Common myeloid progenitor, CD34-positive (primary cell): ENCODE results near the gene CHPF.

Experiments
- CTCF ChIA-PET: fragments of 350-600 bp; sonication (Branson Sonifier 250); formaldehyde crosslinking; loops from one replicate; lab custom pipeline; 2021; ENCODE audit warnings: antibody characterized with exemption; lab: Charles Lee
- POLR2A ChIA-PET: fragments of 350-600 bp; sonication (Branson Sonifier 250); formaldehyde crosslinking; loops from one replicate; lab custom pipeline; 2021; ENCODE audit warnings: antibody characterized with exemption; lab: Charles Lee
- DNase-seq, 3 donors: peaks; one replicate each; pipeline versions ENCODE4 v3.0.0 to v3.0.0-alpha.2; 2013
- H3K27ac ChIP-seq, 2 experiments: 1 replicate in 1 of 2; 2 replicates in 1 of 2; pipeline ENCODE4 v1.7.0; 2013; ENCODE audit warnings: inconsistent platforms in 2 of 2, low read length in 2 of 2, mild to moderate bottlenecking in 2 of 2, low read depth in 1 of 2, moderate library complexity in 1 of 2; ENCODE audit not compliant: severe bottlenecking in 2 of 2, insufficient read depth in 1 of 2, poor library complexity in 1 of 2
- H3K27me3 ChIP-seq, 5 experiments: replicated peaks in 2 of 5; 1 replicate in 3 of 5; 2 replicates in 2 of 5; pipeline versions ENCODE4 v1.6.1 to v1.7.0; 2013; ENCODE audit warnings: low read length in 4 of 5, mild to moderate bottlenecking in 2 of 5, moderate library complexity in 2 of 5, inconsistent platforms in 1 of 5; ENCODE audit not compliant: insufficient read depth in 5 of 5, control insufficient read depth in 4 of 5
- H3K36me3 ChIP-seq, 4 experiments: 1 replicate in 2 of 4; 2 replicates in 2 of 4; pipeline versions ENCODE4 v1.6.1 to v1.7.0; 2013; ENCODE audit warnings: low read length in 3 of 4, control low read depth in 1 of 4, mild to moderate bottlenecking in 1 of 4; ENCODE audit not compliant: control insufficient read depth in 4 of 4, insufficient read depth in 4 of 4
- H3K4me1 ChIP-seq, 4 experiments: 1 replicate in 3 of 4; 2 replicates in 1 of 4; pipeline versions ENCODE4 v1.6.1 to v1.7.1; 2013; ENCODE audit warnings: low read length in 3 of 4, mild to moderate bottlenecking in 3 of 4, control low read depth in 1 of 4, inconsistent platforms in 1 of 4, moderate library complexity in 1 of 4; ENCODE audit not compliant: control insufficient read depth in 4 of 4, insufficient read depth in 4 of 4; ENCODE audit errors: control extremely low read depth in 1 of 4
- H3K4me3 ChIP-seq, 7 experiments: 1 replicate in 4 of 7; 2 replicates in 3 of 7; pipeline versions ENCODE4 v1.5.1 to v1.7.0; 2013; ENCODE audit warnings: mild to moderate bottlenecking in 7 of 7, low read length in 6 of 7, moderate library complexity in 6 of 7, inconsistent platforms in 2 of 7, low read depth in 2 of 7, control low read depth in 1 of 7; ENCODE audit not compliant: insufficient read depth in 4 of 7, control insufficient read depth in 1 of 7; ENCODE audit errors: extremely low read depth in 1 of 7
- H3K9me3 ChIP-seq, 5 experiments: 1 replicate in 4 of 5; 2 replicates in 1 of 5; pipeline versions ENCODE4 v1.6.1 to v1.7.1; 2013; ENCODE audit warnings: low read length in 4 of 5, mild to moderate bottlenecking in 2 of 5, inconsistent platforms in 1 of 5, low read depth in 1 of 5, moderate library complexity in 1 of 5; ENCODE audit not compliant: control insufficient read depth in 4 of 5, insufficient read depth in 2 of 5; ENCODE audit errors: control extremely low read depth in 1 of 5
- WGBS: methylation state at CpG from one replicate; pipeline ENCODE4 v1.1.5; 2013; ENCODE audit not compliant: insufficient coverage; 5-methylcytosine and 5-hydroxymethylcytosine counted together

CHPF gene

GRCh38 chr2:219552382-219553167, 9.0 kb upstream of the CHPF start:
- CTCF ChIA-PET: interaction anchor here (0.5 to 7.1 kb wide), 9 partner anchors 9 to 90 kb away, joined by 3 to 46 read pairs (median 3); partner anchors contain the start of genes CHPF, OBSL1, STK11IP and TMEM198
- POLR2A ChIA-PET: interaction anchor here (0.7 to 1.2 kb wide), 2 partner anchors 9 to 18 kb away, joined by 3 to 4 read pairs; partner anchors contain the start of genes CHPF, OBSL1 and TMEM198
- H3K36me3 ChIP-seq: peaks cover 0 to 4% (median 2%) of the 10 kb centered on the region in 4 experiments
- no peaks in the 10 kb centered on the region for H3K9me3 ChIP-seq
- H3K27ac ChIP-seq: no peak overlapping the region
- H3K4me3 ChIP-seq: peak overlapping the region; percentile 43 to 77 (median 63)
- 1% methylated on average over 64 of the region's 99 CpGs for WGBS
- H3K4me1 ChIP-seq: peaks cover 0 to 20% (median 16%) of the 10 kb centered on the region in 4 experiments
- DNase-seq: peak; percentile 73 to 91 (median 85)
- peaks cover 3 to 34% (median 16%) of the 10 kb centered on the region in 5 experiments for H3K27me3 ChIP-seq

- CTCF ChIA-PET: interaction anchor here (0.7 to 7.1 kb wide), 7 partner anchors 10 to 91 kb away, joined by 3 to 46 read pairs (median 6); partner anchors contain the start of genes CHPF, STK11IP and TMEM198
- WGBS: 8% methylated on average over 37 of the region's 54 CpGs
- peaks cover 0 to 4% (median under 1%) of the 10 kb centered on the region in 4 experiments for H3K36me3 ChIP-seq
These were observed 8.1 kb upstream of the CHPF start for GRCh38 chr2:219551441-219552381.

DNA sequence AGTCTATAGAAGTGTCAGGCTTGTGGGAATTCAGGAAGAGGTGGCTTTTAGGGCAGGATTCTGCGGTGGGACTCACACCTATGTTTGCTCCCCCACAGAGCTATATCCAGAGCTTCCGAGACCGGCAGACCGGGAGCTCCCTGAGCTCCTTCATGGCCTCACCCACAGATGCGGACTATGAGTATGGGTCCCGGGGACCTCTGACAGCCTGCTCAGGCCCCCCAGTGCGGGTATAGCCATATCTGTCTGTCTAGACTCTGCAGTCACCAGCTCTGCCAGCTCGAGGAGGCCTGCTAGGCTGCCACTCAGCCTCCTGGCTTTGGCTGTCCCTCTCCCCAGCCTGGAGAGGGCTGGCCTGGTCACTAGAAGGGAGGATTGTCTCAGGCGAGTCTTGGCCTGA, 6.0 kb upstream of the CHPF start:
- no peak overlapping the region for H3K27ac ChIP-seq
- no peak overlapping the region for H3K4me3 ChIP-seq
- H3K27me3 ChIP-seq: peaks cover 3 to 53% (median 25%) of the 10 kb centered on the region in 5 experiments
- no peak for DNase-seq
- H3K36me3 ChIP-seq: no peaks in the 10 kb centered on the region
- 96% methylated on average over 8 of the region's 9 CpGs for WGBS
- POLR2A ChIA-PET: no interaction called here
- no peaks in the 10 kb centered on the region for H3K9me3 ChIP-seq
- H3K4me1 ChIP-seq: peaks cover 0 to 20% (median 17%) of the 10 kb centered on the region in 4 experiments
- CTCF ChIA-PET: interaction anchor here (0.6 to 7.1 kb wide), 5 partner anchors 8 to 66 kb away, joined by 3 to 46 read pairs (median 4); partner anchors contain the start of gene STK11IP

More at GRCh38 chr2:219551441-219552381, 8.1 kb upstream of the CHPF start:
- Histone ChIP-seq H3K4me1 (peaks cover 0 to 20% (median 16%) of the 10 kb centered on the region in 4 experiments), H3K4me3 (peak overlapping the region; percentile 0 to 77 (median 63)), H3K9me3 (no peaks in the 10 kb centered on the region), H3K27ac (no peak overlapping the region), H3K27me3 (peaks cover 3 to 36% (median 16%) of the 10 kb centered on the region in 5 experiments)
- DNase-seq: peak in 1 of 3 donors; percentile 22
- POLR2A ChIA-PET: interaction anchor here (1.2 kb wide), 1 partner anchor 8 kb away, joined by 4 read pairs; the partner anchor contains the start of genes CHPF and TMEM198

DNA sequence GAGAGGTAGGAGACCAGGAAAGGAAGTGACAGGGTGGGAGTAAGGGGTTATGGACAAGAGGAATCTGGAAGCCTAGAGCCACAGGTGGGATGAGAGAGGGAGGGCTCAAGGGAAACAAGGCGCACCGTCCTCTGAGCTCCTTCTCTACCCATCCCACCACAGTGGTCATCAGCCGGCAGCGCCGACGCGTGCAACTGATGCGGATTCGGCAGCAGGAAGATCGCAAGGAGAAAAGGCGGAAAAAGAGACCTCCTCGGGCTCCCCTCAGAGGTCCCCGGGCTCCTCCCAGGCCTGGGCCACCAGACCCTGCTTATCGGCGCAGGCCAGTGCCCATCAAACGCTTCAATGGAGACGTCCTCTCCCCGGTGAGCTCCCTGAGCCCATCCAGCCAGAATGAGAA, 5.4 kb upstream of the CHPF start:
- peaks cover 0 to 26% (median 21%) of the 10 kb centered on the region in 4 experiments for H3K4me1 ChIP-seq
- no peak for DNase-seq
- no peaks in the 10 kb centered on the region for H3K36me3 ChIP-seq
- POLR2A ChIA-PET: no interaction called here
- H3K4me3 ChIP-seq: no peak overlapping the region
- peaks cover 3 to 59% (median 31%) of the 10 kb centered on the region in 5 experiments for H3K27me3 ChIP-seq
- H3K27ac ChIP-seq: no peak overlapping the region
- CTCF ChIA-PET: interaction anchor here (1.0 to 7.1 kb wide), 7 partner anchors 8 to 94 kb away, joined by 3 to 46 read pairs (median 5); partner anchors contain the start of gene STK11IP
- H3K9me3 ChIP-seq: no peaks in the 10 kb centered on the region
- 99% methylated on average over 14 of the region's 18 CpGs for WGBS

DNA sequence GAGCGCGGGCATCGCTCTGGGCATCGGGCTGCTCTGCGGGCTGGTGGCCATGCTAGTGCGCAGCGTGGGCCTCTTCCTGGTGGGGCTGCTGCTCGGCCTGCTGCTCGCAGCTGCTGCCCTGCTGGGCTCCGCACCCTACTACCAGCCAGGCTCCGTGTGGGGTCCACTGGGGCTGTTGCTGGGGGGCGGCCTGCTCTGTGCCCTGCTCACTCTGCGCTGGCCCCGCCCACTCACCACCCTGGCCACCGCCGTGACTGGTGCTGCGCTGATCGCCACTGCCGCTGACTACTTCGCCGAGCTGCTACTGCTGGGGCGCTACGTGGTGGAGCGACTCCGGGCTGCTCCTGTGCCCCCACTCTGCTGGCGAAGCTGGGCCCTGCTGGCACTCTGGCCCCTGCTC, 4.0 kb upstream of the CHPF start:
- H3K27ac ChIP-seq: no peak overlapping the region
- DNase-seq: no peak
- CTCF ChIA-PET: interaction anchor here (1.6 to 7.1 kb wide), 3 partner anchors 14 to 95 kb away, joined by 5 to 46 read pairs (median 8); no protein-coding TSS in a partner anchor

DNA sequence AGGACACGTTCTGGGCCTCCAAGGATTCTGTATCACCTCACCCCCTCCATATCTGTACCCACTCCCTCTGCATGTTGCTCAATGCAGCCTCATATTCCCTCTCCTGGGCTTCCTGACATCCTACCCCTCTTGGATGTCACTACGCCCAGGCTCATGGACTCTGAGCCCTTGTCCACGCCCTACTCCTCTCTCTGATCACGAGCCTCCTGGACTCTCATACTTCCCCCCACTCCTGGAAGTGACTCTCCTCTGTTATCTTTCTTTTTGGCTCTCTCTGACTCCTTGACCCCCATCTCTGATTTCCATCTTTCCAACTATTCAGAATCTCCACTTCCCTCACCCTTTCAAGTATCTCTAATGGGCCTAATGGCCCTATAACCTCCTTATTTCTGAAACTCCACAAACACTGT, 2.3 kb upstream of the CHPF start:
- Histone ChIP-seq H3K27ac (no peak overlapping the region), H3K4me1 (peaks cover 0 to 29% (median 23%) of the 10 kb centered on the region in 4 experiments), H3K9me3 (no peaks in the 10 kb centered on the region), H3K36me3 (no peaks in the 10 kb centered on the region), H3K4me3 (no peak overlapping the region), H3K27me3 (peaks cover 0 to 48% (median 30%) of the 10 kb centered on the region in 5 experiments)
- no peak for DNase-seq
- WGBS: 82% methylated on average over 4 of the region's 4 CpGs
- CTCF ChIA-PET: interaction anchor here (9.4 to 43.1 kb wide), 3 partner anchors 15 to 97 kb away, joined by 117 to 1724 read pairs (median 125); partner anchors contain the start of genes ASIC4 and GMPPA
- POLR2A ChIA-PET: no interaction called here

More for the DNA sequence above, 4.0 kb upstream of the CHPF start:
- Histone ChIP-seq H3K36me3 (no peaks in the 10 kb centered on the region), H3K27me3 (peaks cover 0 to 52% (median 28%) of the 10 kb centered on the region in 5 experiments), H3K4me1 (peaks cover 0 to 28% (median 27%) of the 10 kb centered on the region in 4 experiments), H3K4me3 (no peak overlapping the region), H3K9me3 (no peaks in the 10 kb centered on the region)
- POLR2A ChIA-PET: no interaction called here
- 98% methylated on average over 26 of the region's 26 CpGs for WGBS
